ENCODE measurements around the gene FAM83G.

GRCh38 chr17:18996458-18996857, 8.1 kb downstream of the FAM83G start:
- TF ChIP-seq CTCF (IDR thresholded peaks at IDR 0.05) (no peak), POLR2A (IDR thresholded peaks at IDR 0.05) (no peak)
